RWPE1 (cell line): ENCODE measurements around the gene HUWE1.

Experiments used
- CTCF ChIA-PET: fragments of 350-600 bp; sonication (Branson Sonifier 250); formaldehyde crosslinking; extraction: SDS; loops from one replicate; lab custom pipeline; 2021; lab: Yijun Ruan, JAX
- POLR2A ChIA-PET: fragments of 400-600 bp; formaldehyde crosslinking; extraction: SDS; loops from one replicate; lab custom pipeline; 2020; ENCODE audit warnings: antibody characterized with exemption; ENCODE audit not compliant: low non-redundant PET; lab: Yijun Ruan, JAX
- DNase-seq: peaks from one replicate; pipeline ENCODE4 v3.0.0; 2012; ENCODE audit warnings: low spot score
- H3K27ac ChIP-seq: fragments of 450-650 bp; 2 replicates; pipeline ENCODE4 v1.5.1; 2017
- CTCF ChIP-seq: fragments of 450-650 bp; conservative IDR thresholded peaks from 2 replicates; pipeline ENCODE4 v1.5.1; 2017; ENCODE audit warnings: low read depth, mild to moderate bottlenecking

HUWE1 gene

DNA sequence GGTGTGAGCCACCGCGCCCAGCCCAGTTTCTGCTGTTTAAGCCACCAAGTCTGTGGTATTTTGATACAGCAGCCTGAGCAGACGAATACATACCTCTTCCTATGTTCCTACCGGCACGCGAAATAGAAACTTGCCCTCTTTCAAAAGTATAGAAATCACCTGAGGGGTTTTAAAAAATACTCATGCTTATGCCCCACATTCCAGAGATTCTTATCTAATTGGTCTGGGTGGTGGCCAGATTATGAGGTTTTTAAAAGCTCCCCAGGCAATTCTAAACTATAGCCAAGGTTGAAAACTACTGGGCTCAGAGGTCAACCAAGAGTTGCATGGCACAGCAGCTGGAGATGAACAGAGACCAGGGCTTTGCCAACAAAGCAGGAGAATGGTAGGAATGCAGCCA lies 24.9 kb upstream of the HUWE1 start:
- no peak for TF ChIP-seq CTCF
- H3K27ac ChIP-seq, result no peak overlapping the region
- peak; percentile 19 for DNase-seq
- ChIA-PET CTCF (no interaction called here), POLR2A (no interaction called here)

- CTCF ChIA-PET, result interaction anchor here (0.7 kb wide), 1 partner anchor 930 kb away, joined by 4 read pairs; no protein-coding TSS in a partner anchor
- POLR2A ChIA-PET, result interaction anchor here (0.6 kb wide), 1 partner anchor 10 kb away, joined by 3 read pairs; no protein-coding TSS in a partner anchor
- H3K27ac ChIP-seq, result no peak overlapping the region
- no peak for DNase-seq
- no peak for TF ChIP-seq CTCF
Measured at GRCh38 chrX:53704854-53705253, 18.3 kb upstream of the HUWE1 start.

DNA sequence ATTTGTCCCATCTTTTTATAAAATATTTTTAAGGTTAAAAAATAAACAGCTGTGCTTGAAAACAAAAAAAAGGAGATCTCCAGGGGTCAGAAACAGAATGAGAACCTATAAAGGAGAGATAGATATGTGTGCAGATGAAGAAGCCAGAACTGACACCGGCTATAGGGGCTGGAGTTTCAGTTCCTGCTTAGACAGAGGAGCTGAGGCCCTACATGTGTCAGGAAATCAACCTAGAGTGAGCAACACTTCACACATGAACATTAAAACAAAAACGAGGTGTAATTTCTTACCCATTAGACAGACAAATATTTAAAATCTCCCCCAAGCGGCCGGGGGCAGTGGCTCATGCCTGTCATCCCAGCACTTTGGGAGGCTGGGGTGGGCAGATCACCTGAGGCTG lies 17.8 kb upstream of the HUWE1 start:
- POLR2A ChIA-PET, result no interaction called here
- no peak overlapping the region for H3K27ac ChIP-seq
- CTCF ChIA-PET, result interaction anchor here (0.7 kb wide), 2 partner anchors 9 to 931 kb away, joined by 4 to 6 read pairs; no protein-coding TSS in a partner anchor
- no peak for DNase-seq
- TF ChIP-seq CTCF, result no peak

GRCh38 chrX:53695946-53696549 lies 9.5 kb upstream of the HUWE1 start:
- H3K27ac ChIP-seq, result no peak overlapping the region
- DNase-seq, result no peak
- TF ChIP-seq CTCF, result no peak
- POLR2A ChIA-PET, result no interaction called here
- CTCF ChIA-PET, result interaction anchor here (0.6 kb wide), 1 partner anchor 52 kb away, joined by 3 read pairs; no protein-coding TSS in a partner anchor

DNA sequence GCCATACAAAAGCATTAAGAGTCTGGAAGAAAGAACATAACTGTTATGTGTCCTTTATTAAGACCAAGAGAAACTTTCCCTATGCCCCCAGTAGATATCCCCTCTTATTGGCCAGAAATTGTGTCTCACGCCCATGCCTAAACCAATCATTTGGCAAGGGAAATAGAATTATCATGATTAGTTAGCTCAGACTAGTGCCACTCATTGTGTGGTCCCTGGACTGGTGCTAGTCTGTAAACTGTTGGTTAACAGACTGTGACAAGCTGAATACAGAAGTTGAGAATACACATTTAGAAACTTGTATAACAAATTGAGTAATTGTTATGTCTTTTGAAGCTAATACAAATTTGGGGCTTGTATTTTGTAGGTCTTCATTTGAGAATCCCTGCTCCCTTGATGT lies 8.1 kb upstream of the HUWE1 start:
- no peak overlapping the region for H3K27ac ChIP-seq
- DNase-seq, result no peak
- CTCF ChIA-PET, result interaction anchor here (0.5 kb wide), 1 partner anchor 9 kb away, joined by 6 read pairs; no protein-coding TSS in a partner anchor
- no peak for TF ChIP-seq CTCF
- POLR2A ChIA-PET, result interaction anchor here (0.6 kb wide), 2 partner anchors 9 to 11 kb away, joined by 3 to 6 read pairs; no protein-coding TSS in a partner anchor

DNA sequence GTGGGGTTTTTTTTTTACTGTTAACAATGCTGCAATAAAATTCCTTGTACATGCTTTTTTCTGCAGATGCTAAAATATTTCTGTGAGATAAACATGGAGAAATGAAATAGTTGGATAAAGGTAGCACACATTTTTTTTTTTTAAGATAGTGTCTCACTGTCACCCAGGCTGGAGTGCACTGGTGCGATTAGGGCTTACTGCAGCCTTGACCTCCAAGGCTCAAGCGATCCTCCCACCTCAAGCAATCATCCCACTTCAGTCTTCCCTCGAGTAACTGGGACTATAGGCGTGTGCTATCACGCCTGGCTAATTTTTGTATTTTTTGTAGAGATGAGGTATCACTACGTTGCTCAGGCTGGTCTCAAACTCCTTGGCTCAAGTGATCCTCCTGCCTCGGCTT lies 1.8 kb upstream of the HUWE1 start:
- H3K27ac ChIP-seq, result no peak overlapping the region
- DNase-seq, result no peak
- CTCF ChIA-PET, result interaction anchor here (0.7 kb wide), 1 partner anchor 236 kb away, joined by 4 read pairs; no protein-coding TSS in a partner anchor
- no peak for TF ChIP-seq CTCF
- POLR2A ChIA-PET, result interaction anchor here (0.6 kb wide), 1 partner anchor 370 kb away, joined by 7 read pairs; no protein-coding TSS in a partner anchor
